Mammary epithelial cell (primary cell): Measurements from ENCODE around the gene MOV10L1.

ENCODE experiments used
- EZH2 ChIP-seq: IDR thresholded peaks from 2 replicates; pipeline ENCODE4 v1.6.1; 2012; ENCODE audit warnings: low read length, inconsistent platforms, borderline replicate concordance
- TF ChIP-seq, protein P1 (sequence below), 2 donors: IDR thresholded peaks in 1 of 2; conservative IDR thresholded peaks in 1 of 2; 2 replicates each; pipeline ENCODE4 v1.5.1; 2011 to 2012; ENCODE audit warnings: inconsistent platforms in 2 of 2, low read length in 2 of 2, mild to moderate bottlenecking in 2 of 2, control low read depth in 1 of 2, low read depth in 1 of 2; ENCODE audit not compliant: insufficient read depth in 1 of 2; ENCODE audit errors: extremely low read depth in 1 of 2

- TF ChIP-seq, protein P1, sequence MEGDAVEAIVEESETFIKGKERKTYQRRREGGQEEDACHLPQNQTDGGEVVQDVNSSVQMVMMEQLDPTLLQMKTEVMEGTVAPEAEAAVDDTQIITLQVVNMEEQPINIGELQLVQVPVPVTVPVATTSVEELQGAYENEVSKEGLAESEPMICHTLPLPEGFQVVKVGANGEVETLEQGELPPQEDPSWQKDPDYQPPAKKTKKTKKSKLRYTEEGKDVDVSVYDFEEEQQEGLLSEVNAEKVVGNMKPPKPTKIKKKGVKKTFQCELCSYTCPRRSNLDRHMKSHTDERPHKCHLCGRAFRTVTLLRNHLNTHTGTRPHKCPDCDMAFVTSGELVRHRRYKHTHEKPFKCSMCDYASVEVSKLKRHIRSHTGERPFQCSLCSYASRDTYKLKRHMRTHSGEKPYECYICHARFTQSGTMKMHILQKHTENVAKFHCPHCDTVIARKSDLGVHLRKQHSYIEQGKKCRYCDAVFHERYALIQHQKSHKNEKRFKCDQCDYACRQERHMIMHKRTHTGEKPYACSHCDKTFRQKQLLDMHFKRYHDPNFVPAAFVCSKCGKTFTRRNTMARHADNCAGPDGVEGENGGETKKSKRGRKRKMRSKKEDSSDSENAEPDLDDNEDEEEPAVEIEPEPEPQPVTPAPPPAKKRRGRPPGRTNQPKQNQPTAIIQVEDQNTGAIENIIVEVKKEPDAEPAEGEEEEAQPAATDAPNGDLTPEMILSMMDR (conservative IDR thresholded peaks at IDR 0.05 in 1 of 2, IDR thresholded peaks at IDR 0.05 in 1 of 2; ENCODE audit: extremely low read depth in 1 of 2, insufficient read depth in 1 of 2, low read depth in 1 of 2, low read length in 2 of 2), result no peak
- TF ChIP-seq EZH2, result no peak
These were observed 92.6 kb downstream of the MOV10L1 start for GRCh38 chr22:50182176-50183081.
